HCT116 (cell line): ENCODE results near the gene CDKAL1. TPM values are rescaled to one million over a fixed set of nuclear protein-coding genes. Genes with fewer than 3 reads are reported as not detected.

Experiments used
- ATAC-seq: fragments of 200-7000 bp; cut with Tn5 transposase; 2 replicates; pipeline ENCODE4 v1.9.1; 2020; ENCODE audit warnings: mild to moderate bottlenecking, moderate library complexity
- BruUV-seq: library from RNA; stranded (reverse); fragments of 400-500 nt; replicated peaks from 2 replicates; lab custom pipeline; 2021; lab: Mats Ljungman, UMichigan
- CTCF ChIA-PET: fragments of 300-600 bp; sonication (Branson Sonifier 250); formaldehyde crosslinking; loops from one replicate; lab custom pipeline; 2021; ENCODE audit warnings: antibody characterized with exemption; lab: Charles Lee
- POLR2A ChIA-PET: fragments of 300-600, 350-600 bp; sonication (Branson Sonifier 250); formaldehyde crosslinking; loops from one replicate; lab custom pipeline; 2021; ENCODE audit warnings: antibody characterized with exemption; lab: Charles Lee
- RAD21 ChIA-PET, 2 experiments: fragments of 300-600 bp; sonication (Branson Sonifier 250); formaldehyde crosslinking; loops; one replicate each; lab custom pipeline; 2023; ENCODE audit warnings: low total read pairs in 2 of 2; ENCODE audit not compliant: uncharacterized antibody in 2 of 2, unreplicated experiment in 2 of 2, low non-redundant PET in 1 of 2; lab: Charles Lee
- DNase-seq: peaks from one replicate; pipeline ENCODE4 v3.0.0-alpha.2; 2010; ENCODE audit warnings: low read depth, low spot score
- H2AFZ ChIP-seq: fragments of 200-600 bp; shearing (Covaris generic), sonication (generic); 2 replicates; pipeline ENCODE4 v1.6.1; 2017; ENCODE audit warnings: low read depth, mixed run types, mixed read lengths, antibody characterized with exemption, low read length; ENCODE audit not compliant: poor library complexity, severe bottlenecking
- H3K27ac ChIP-seq: 2 replicates; pipeline ENCODE4 v1.5.1; 2012; ENCODE audit warnings: low read depth, low read length
- H3K27me3 ChIP-seq: fragments of 200-600 bp; sonication (generic); 2 replicates; pipeline ENCODE4 v1.6.1; 2016; ENCODE audit warnings: mixed run types, low read length, mixed read lengths; ENCODE audit not compliant: insufficient read depth
- H3K36me3 ChIP-seq, 2 experiments: fragments of 200-500 bp in 1 of 2; fragments of 200-600 bp in 1 of 2; sonication (Bioruptor generic) in 1 of 2; sonication (generic) in 1 of 2; 2 replicates each; pipeline versions ENCODE4 v1.5.1 to v1.6.1; 2014 to 2016; ENCODE audit warnings: low read length in 2 of 2, inconsistent platforms in 1 of 2, mixed read lengths in 1 of 2, mixed run types in 1 of 2; ENCODE audit not compliant: insufficient read depth in 2 of 2, control insufficient read depth in 1 of 2
- H3K4me1 ChIP-seq, 2 experiments: fragments of 200-600 bp in 1 of 2; sonication (generic) in 1 of 2; 2 replicates each; pipeline versions ENCODE4 v1.5.1 to v1.6.1; 2012 to 2017; ENCODE audit warnings: low read length in 2 of 2, inconsistent platforms in 1 of 2, mild to moderate bottlenecking in 1 of 2, mixed read lengths in 1 of 2, mixed run types in 1 of 2, moderate library complexity in 1 of 2; ENCODE audit not compliant: insufficient read depth in 2 of 2, control insufficient read depth in 1 of 2
- H3K4me2 ChIP-seq: fragments of 200-600 bp; sonication (generic); 2 replicates; pipeline ENCODE4 v1.6.1; 2017; ENCODE audit warnings: mixed run types, low read length, mixed read lengths
- H3K4me3 ChIP-seq, 2 experiments: fragments of 200-600 bp in 1 of 2; sonication (generic) in 1 of 2; replicated peaks in 1 of 2; 2 replicates each; pipeline ENCODE4 v1.5.1; 2011 to 2016; ENCODE audit warnings: low read length in 2 of 2, control low read depth in 1 of 2, low read depth in 1 of 2, mild to moderate bottlenecking in 1 of 2, mixed read lengths in 1 of 2, mixed run types in 1 of 2
- H3K79me2 ChIP-seq: fragments of 200-600 bp; sonication (generic); 2 replicates; pipeline ENCODE4 v1.6.1; 2017; ENCODE audit warnings: mild to moderate bottlenecking, mixed run types, low read length, moderate library complexity, mixed read lengths; ENCODE audit not compliant: insufficient read depth
- H3K9ac ChIP-seq: fragments of 200-600 bp; sonication (generic); 2 replicates; pipeline ENCODE4 v1.6.1; 2016; ENCODE audit warnings: low read length, mixed read lengths
- H3K9me2 ChIP-seq: fragments of 200-600 bp; sonication (generic), shearing (Covaris generic); 2 replicates; pipeline ENCODE4 v1.6.1; 2017; ENCODE audit warnings: mixed run types, mild to moderate bottlenecking, moderate library complexity; ENCODE audit not compliant: insufficient read depth
- H3K9me3 ChIP-seq, 2 experiments: fragments of 200-500 bp in 1 of 2; fragments of 200-600 bp in 1 of 2; sonication (Bioruptor generic) in 1 of 2; sonication (generic) in 1 of 2; 2 replicates each; pipeline ENCODE4 v1.6.1; 2014 to 2017; ENCODE audit warnings: low read length in 2 of 2, mixed read lengths in 2 of 2, inconsistent platforms in 1 of 2, low read depth in 1 of 2, mild to moderate bottlenecking in 1 of 2, mixed run types in 1 of 2, moderate library complexity in 1 of 2; ENCODE audit not compliant: control insufficient read depth in 1 of 2, insufficient read depth in 1 of 2
- H4K20me1 ChIP-seq: fragments of 200-600 bp; sonication (generic), shearing (Covaris generic); 2 replicates; pipeline ENCODE4 v1.6.1; 2017; ENCODE audit warnings: mixed run types, mild to moderate bottlenecking, moderate library complexity; ENCODE audit not compliant: insufficient read depth
- CBX3 ChIP-seq: IDR thresholded peaks from 2 replicates; pipeline ENCODE4 v1.6.1; 2012; ENCODE audit warnings: low read depth
- EGR1 ChIP-seq: IDR thresholded peaks from 2 replicates; pipeline ENCODE4 v1.6.1; 2012; ENCODE audit warnings: low read depth
- ELF1 ChIP-seq: IDR thresholded peaks from 2 replicates; pipeline ENCODE4 v1.6.1; 2012; ENCODE audit warnings: low read depth, borderline replicate concordance
- EZH2 ChIP-seq: fragments of 200-600 bp; sonication (generic); IDR thresholded peaks from 2 replicates; pipeline ENCODE4 v1.6.1; 2017; ENCODE audit warnings: antibody characterized with exemption, mixed run types
- EZH2phosphoT487 ChIP-seq: fragments of 200-600 bp; IDR thresholded peaks from 2 replicates; pipeline ENCODE4 v1.6.1; 2018; ENCODE audit warnings: antibody characterized with exemption, borderline replicate concordance
- FOSL1 ChIP-seq: IDR thresholded peaks from 2 replicates; pipeline ENCODE4 v1.6.1; 2012; ENCODE audit warnings: low read depth
- JUND ChIP-seq: IDR thresholded peaks from 2 replicates; pipeline ENCODE4 v1.6.1; 2012
- MAX ChIP-seq: IDR thresholded peaks from 2 replicates; pipeline ENCODE4 v1.6.1; 2012
- RAD21 ChIP-seq: IDR thresholded peaks from 2 replicates; pipeline ENCODE4 v1.6.1; 2012; ENCODE audit warnings: low read depth, mild to moderate bottlenecking
- SIN3A ChIP-seq: IDR thresholded peaks from 2 replicates; pipeline ENCODE4 v1.6.1; 2012; ENCODE audit warnings: low read depth
- SRF ChIP-seq: IDR thresholded peaks from 2 replicates; pipeline ENCODE4 v1.6.1; 2012; ENCODE audit warnings: low read depth
- TCF7L2 ChIP-seq: IDR thresholded peaks from 2 replicates; pipeline ENCODE4 v1.7.0; 2011; ENCODE audit warnings: borderline replicate concordance, inconsistent platforms; ENCODE audit not compliant: insufficient read depth, insufficient read length; ENCODE audit errors: extremely low read depth
- YY1 ChIP-seq: IDR thresholded peaks from 2 replicates; pipeline ENCODE4 v1.6.1; 2011; ENCODE audit warnings: low read length, low read depth, moderate library complexity, mild to moderate bottlenecking; ENCODE audit not compliant: insufficient replicate concordance; ENCODE audit errors: extremely low read depth
- intact Hi-C: fragments of 100-400 bp; cut with micrococcal nuclease; formaldehyde crosslinking; loops from 2 replicates; pipeline ENCODE4 v1.10.0; 2022
- total RNA-seq: library from RNA; stranded (reverse); gene quantifications from one replicate; pipeline ENCODE4 v1.2.1, GENCODE V29; 2021; ENCODE audit not compliant: unreplicated experiment
- TF ChIP-seq, protein P1 (sequence below): IDR thresholded peaks from 2 replicates; pipeline ENCODE4 v1.6.1; 2012; ENCODE audit warnings: low read depth
- TF ChIP-seq, protein P2 (sequence below), 3 experiments: fragments of 200-600 bp in 1 of 3; sonication (generic) in 1 of 3; IDR thresholded peaks in 2 of 3; conservative IDR thresholded peaks in 1 of 3; 2 replicates each; pipeline ENCODE4 v1.5.1; 2012 to 2017; ENCODE audit warnings: low read depth in 2 of 3, low read length in 2 of 3, antibody characterized with exemption in 1 of 3, borderline replicate concordance in 1 of 3, control low read depth in 1 of 3, mild to moderate bottlenecking in 1 of 3, mixed read lengths in 1 of 3, mixed run types in 1 of 3, moderate library complexity in 1 of 3; ENCODE audit not compliant: insufficient read depth in 1 of 3

Gene CDKAL1
- total RNA-seq, 1 experiment from 2014 or later, result 14.9 TPM

DNA sequence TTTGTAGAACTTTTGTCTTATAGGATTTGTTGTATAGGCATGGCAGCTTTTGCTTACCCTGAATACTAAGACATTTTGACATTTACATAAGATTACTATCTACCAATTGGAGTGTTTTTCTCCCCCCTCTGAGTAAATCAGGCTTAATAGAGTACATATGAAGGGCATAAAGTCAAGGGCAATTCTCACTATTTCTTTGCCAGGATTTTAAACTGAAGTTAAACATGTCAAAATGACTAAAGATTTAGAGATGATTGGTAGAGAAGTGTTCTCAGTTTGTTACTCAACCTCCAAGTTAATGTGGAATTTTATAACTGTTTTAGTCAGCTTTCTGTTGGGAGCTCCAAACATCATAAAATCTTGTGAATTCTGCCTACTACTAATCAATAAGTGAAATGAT, 157.8 kb downstream of the CDKAL1 start:
- H4K20me1 ChIP-seq, result no peaks in the 10 kb centered on the region
- intact Hi-C loops, result no loop called here
- H2AFZ ChIP-seq, result no peak overlapping the region
- H3K79me2 ChIP-seq, result peaks cover 11% of the 10 kb centered on the region
- DNase-seq, result no peak
- ChIA-PET POLR2A (no interaction called here), RAD21 (no interaction called here), CTCF (no interaction called here)
- H3K9me3 ChIP-seq, result no peaks in the 10 kb centered on the region
- no peak overlapping the region for H3K4me3 ChIP-seq
- no peaks in the 10 kb centered on the region for H3K36me3 ChIP-seq
- no peaks in the 10 kb centered on the region for H3K9me2 ChIP-seq
- ATAC-seq, result no peak
- peaks cover 6 to 10% of the 10 kb centered on the region in 2 experiments; a peak in 3 of 4 replicates for H3K4me1 ChIP-seq
- BruUV-seq, result no TSS peak
- no peak overlapping the region for H3K4me2 ChIP-seq
- no peak overlapping the region for H3K27ac ChIP-seq
- no peaks in the 10 kb centered on the region for H3K27me3 ChIP-seq
- H3K9ac ChIP-seq, result no peak overlapping the region
- TF ChIP-seq, protein P1, sequence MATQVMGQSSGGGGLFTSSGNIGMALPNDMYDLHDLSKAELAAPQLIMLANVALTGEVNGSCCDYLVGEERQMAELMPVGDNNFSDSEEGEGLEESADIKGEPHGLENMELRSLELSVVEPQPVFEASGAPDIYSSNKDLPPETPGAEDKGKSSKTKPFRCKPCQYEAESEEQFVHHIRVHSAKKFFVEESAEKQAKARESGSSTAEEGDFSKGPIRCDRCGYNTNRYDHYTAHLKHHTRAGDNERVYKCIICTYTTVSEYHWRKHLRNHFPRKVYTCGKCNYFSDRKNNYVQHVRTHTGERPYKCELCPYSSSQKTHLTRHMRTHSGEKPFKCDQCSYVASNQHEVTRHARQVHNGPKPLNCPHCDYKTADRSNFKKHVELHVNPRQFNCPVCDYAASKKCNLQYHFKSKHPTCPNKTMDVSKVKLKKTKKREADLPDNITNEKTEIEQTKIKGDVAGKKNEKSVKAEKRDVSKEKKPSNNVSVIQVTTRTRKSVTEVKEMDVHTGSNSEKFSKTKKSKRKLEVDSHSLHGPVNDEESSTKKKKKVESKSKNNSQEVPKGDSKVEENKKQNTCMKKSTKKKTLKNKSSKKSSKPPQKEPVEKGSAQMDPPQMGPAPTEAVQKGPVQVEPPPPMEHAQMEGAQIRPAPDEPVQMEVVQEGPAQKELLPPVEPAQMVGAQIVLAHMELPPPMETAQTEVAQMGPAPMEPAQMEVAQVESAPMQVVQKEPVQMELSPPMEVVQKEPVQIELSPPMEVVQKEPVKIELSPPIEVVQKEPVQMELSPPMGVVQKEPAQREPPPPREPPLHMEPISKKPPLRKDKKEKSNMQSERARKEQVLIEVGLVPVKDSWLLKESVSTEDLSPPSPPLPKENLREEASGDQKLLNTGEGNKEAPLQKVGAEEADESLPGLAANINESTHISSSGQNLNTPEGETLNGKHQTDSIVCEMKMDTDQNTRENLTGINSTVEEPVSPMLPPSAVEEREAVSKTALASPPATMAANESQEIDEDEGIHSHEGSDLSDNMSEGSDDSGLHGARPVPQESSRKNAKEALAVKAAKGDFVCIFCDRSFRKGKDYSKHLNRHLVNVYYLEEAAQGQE, result no peak
- TF ChIP-seq YY1 (no peak), ELF1 (no peak), JUND (no peak)

DNA sequence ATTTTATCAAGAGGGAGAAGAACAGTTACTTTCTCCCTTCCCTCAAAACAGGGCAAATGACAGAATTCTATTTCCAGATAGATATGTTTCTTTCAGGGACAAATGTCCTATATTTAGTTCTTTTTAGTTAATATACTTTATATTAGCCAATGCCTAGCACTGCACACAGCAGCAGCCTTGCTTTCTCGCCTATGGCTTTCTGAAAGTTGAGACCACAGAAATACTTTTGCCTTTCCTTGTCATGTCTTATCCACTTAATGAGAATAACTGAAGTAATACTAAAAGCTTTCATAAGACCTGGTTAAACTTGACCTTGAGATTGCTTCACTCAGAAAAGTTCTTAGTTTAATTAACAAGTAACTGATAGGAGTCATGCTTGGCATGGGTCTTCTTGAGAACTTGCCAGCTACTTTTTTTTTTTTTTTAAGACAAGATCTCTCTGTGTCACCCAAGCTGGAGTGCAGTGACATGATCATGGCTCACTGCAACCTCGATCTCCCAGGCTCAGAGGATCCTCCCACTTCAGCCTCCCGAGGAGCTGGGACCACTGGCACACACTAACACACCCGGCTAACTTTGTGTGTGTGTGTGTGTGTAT, 159.3 kb downstream of the CDKAL1 start:
- no TSS peak for BruUV-seq
- Histone ChIP-seq H3K4me1 (peaks cover 6 to 9% of the 10 kb centered on the region in 2 experiments; a peak in 3 of 4 replicates), H3K27ac (no peak overlapping the region), H3K9me3 (no peaks in the 10 kb centered on the region), H3K9ac (no peak overlapping the region), H3K79me2 (peaks cover 3% of the 10 kb centered on the region; the same call in 1 of the 2 replicates), H3K27me3 (no peaks in the 10 kb centered on the region), H3K9me2 (no peaks in the 10 kb centered on the region), H4K20me1 (no peaks in the 10 kb centered on the region), H2AFZ (no peak overlapping the region), H3K36me3 (no peaks in the 10 kb centered on the region), H3K4me2 (no peak overlapping the region), H3K4me3 (no peak overlapping the region)
- intact Hi-C loops, result no loop called here
- RAD21 ChIA-PET, result no interaction called here
- ATAC-seq (no peak), DNase-seq (no peak)
- POLR2A ChIA-PET, result no interaction called here
- CTCF ChIA-PET, result no interaction called here
- TF ChIP-seq CBX3 (no peak), RAD21 (no peak), FOSL1 (no peak), TCF7L2 (no peak), EZH2 (no peak), EZH2phosphoT487 (no peak), EGR1 (no peak), SIN3A (no peak), SRF (no peak), JUND (no peak), ELF1 (no peak), MAX (no peak)
- TF ChIP-seq, protein P2, sequence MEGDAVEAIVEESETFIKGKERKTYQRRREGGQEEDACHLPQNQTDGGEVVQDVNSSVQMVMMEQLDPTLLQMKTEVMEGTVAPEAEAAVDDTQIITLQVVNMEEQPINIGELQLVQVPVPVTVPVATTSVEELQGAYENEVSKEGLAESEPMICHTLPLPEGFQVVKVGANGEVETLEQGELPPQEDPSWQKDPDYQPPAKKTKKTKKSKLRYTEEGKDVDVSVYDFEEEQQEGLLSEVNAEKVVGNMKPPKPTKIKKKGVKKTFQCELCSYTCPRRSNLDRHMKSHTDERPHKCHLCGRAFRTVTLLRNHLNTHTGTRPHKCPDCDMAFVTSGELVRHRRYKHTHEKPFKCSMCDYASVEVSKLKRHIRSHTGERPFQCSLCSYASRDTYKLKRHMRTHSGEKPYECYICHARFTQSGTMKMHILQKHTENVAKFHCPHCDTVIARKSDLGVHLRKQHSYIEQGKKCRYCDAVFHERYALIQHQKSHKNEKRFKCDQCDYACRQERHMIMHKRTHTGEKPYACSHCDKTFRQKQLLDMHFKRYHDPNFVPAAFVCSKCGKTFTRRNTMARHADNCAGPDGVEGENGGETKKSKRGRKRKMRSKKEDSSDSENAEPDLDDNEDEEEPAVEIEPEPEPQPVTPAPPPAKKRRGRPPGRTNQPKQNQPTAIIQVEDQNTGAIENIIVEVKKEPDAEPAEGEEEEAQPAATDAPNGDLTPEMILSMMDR (IDR thresholded peaks at IDR 0.05 in 2 of 3, conservative IDR thresholded peaks at IDR 0.05 in 1 of 3; ENCODE audit: borderline replicate concordance in 1 of 3, insufficient read depth in 1 of 3, low read depth in 2 of 3, low read length in 2 of 3), result no peak
